HG03060 (cell line): ENCODE data around the gene CTNNA2.

ENCODE experiments used
- ATAC-seq: cut with Tn5 transposase; IDR thresholded peaks from one replicate; pipeline ENCODE4 v1.9.1; 2021; ENCODE audit warnings: low read depth, moderate number of reproducible peaks; ENCODE audit not compliant: unreplicated experiment

The CTNNA2 gene

GRCh38 chr2:80573167-80573566, 1060.3 kb downstream of the CTNNA2 start:
- ATAC-seq: no peak

DNA sequence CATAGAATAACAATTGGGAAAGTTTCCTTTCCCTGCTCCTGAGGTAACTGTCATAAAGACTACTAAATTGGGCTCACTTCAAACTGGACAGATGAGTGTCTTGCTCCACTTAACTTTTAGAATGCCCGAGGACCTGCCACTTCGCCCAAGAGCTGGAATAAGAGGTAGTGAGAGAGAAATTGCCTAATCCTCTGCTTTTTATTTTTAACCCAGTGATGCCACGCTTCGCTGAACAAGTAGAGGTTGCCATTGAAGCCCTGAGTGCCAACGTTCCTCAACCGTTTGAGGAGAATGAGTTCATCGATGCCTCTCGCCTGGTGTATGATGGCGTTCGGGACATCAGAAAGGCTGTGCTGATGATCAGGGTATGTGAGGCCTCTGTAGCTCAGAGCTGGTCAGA, 1061.1 kb downstream of the CTNNA2 start:
- no peak for ATAC-seq

- no peak for ATAC-seq
Observed at GRCh38 chr2:80579756-80580155, 1066.9 kb downstream of the CTNNA2 start.

DNA sequence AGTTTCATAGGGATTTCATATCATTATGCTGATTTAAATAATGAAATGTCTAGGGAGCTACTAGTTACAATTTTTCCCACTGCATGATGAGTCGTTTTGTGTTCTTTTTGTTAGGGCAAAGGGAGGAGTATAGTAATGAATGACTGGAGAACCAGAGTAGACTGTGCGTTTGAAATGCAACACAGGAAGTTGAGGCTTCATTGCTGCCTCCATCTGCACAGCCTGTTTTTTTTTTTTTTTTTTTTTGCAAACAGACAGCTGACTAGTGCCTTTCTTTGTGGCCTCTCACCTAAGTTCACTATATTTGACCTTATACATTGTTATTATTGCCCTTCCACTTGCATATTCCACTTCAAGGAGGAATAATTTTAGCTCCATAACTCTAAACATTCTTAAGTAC, 1078.4 kb downstream of the CTNNA2 start:
- no peak for ATAC-seq

- no peak for ATAC-seq
Observed at GRCh38 chr2:80592106-80592505, 1079.3 kb downstream of the CTNNA2 start.

DNA sequence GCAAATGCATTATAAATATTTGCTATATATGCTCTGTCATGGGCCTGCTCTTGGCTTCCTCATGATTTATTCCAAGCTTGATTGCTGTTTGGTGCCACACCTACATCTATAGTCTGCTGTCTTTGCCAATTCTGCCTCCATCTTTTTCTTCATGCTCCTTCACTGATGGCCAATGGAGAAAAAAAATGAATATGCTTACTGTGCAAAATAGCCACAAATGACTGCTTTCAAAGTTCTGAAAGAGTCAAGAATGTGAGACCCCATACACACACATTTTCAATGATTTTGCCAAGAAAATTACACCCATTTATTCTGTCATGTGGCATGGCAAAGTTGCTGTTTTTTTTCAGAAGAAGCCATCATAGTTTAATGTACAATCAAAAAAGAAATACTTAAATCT, 1097.3 kb downstream of the CTNNA2 start:
- ATAC-seq: no peak

DNA sequence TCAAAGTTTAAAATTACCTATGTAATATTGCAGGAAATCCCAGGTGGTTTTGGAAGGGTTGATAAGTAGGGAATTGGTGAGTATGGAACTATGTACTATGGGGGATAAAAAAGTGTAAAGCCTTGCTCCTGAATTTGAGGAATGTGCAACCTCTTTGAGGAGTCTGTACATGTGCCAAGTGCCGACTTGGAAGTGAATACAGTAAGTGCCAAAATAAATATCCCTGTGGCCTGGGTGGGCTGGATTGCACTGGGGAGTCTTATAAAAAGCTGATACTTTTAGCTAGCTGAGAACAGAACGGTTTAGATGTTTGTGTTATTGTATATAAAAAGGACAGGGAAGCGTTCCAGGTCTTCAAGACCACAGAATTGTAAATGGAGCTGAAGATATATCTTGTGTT, 1108.8 kb downstream of the CTNNA2 start:
- no peak for ATAC-seq

GRCh38 chr2:80624062-80624461, 1111.2 kb downstream of the CTNNA2 start:
- no peak for ATAC-seq

DNA sequence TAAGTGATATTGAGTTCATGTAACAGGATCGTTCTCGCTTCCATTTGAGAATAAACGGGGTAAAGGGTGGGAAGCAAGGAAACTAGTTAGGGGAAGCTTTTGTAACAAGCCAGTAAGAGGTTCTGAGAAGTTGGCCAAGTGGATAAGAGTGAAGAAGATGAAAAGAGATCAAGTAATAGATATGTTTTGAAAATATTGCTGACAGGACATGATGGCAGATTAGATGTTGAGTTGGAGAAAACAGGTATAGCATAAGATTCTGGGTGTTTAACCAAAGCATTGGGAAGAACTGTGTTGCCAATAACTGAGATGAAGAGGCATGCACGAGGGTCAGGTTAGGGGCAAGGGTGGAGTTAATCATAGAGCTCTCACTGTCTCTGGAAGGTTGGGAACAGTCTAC, 1121.7 kb downstream of the CTNNA2 start:
- no peak for ATAC-seq

GRCh38 chr2:80638783-80639182, 1125.9 kb downstream of the CTNNA2 start:
- no peak for ATAC-seq

DNA sequence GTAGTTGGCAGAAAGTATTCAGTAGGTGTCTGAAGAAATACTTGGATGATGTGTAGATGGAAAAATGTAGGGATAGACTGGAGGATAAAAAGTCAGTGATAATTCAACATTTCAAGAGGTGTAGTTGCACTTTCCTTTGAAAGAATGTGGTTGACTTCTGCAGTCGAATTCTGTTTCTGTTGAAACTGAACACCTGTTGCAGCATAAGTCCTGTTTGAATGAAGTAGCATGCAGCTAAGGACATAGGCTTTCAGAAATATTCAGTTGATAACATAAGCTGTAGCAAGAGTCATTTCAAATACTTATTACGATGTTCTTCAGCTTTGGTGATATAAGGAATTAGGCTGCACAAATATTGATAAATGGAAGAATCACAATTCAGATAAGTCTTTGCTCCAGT, 1129.6 kb downstream of the CTNNA2 start:
- no peak for ATAC-seq

GRCh38 chr2:80643598-80643997, 1130.7 kb downstream of the CTNNA2 start:
- ATAC-seq: no peak

DNA sequence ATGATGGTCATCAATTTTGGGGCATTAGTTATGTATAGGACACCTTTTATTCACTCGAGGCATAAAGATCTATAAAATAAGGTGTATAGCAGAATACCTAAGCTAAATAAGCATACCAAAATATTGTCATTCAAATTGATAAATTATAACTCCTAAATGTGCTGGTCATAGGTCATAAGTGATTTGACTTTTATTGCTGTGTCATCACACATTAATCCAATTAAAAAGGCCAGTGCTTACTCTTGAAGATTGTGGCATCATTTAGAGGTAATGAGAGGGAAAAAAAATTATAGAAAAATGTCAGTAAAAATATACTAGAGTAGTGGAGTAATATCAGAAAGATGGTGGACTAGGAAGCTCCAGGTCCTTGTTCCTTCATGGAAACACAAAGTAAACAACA, 1138.6 kb downstream of the CTNNA2 start:
- no peak for ATAC-seq

DNA sequence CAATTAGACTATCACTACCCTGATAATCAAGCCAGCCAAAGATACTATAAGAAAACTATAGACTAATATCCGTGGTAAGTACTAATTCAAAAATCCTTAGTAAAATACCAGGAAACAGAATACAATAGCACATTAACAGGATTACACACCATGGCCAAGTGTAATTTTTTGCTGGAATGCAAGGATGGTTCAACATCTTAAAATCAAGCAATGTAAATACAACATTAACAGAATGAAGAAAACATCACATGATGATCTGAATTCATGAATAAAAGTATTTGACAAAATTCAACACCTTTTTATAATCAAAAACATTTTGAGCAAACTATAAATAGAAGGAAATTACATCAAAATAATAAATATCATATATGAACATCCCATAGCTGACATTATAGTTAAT, 1142.4 kb downstream of the CTNNA2 start:
- no peak for ATAC-seq

- no peak for ATAC-seq
Observed at GRCh38 chr2:80670763-80671162, 1157.9 kb downstream of the CTNNA2 start.

- ATAC-seq: no peak
Observed at GRCh38 chr2:80687524-80687923, 1174.7 kb downstream of the CTNNA2 start.

- ATAC-seq: no peak
Observed at GRCh38 chr2:80689106-80689505, 1176.3 kb downstream of the CTNNA2 start.
